Type B pancreatic cell (in vitro differentiated cells): ENCODE data around the gene AP2B1. TPM values are rescaled to one million over a fixed set of nuclear protein-coding genes. Genes with fewer than 3 reads are reported as not detected.

Experiments used
- DNase-seq: peaks from one replicate; pipeline ENCODE4 v3.0.0; 2021; ENCODE audit warnings: mixed read lengths; ENCODE audit not compliant: unreplicated experiment; ENCODE audit errors: extremely low spot score
- H3K27ac Mint-ChIP-seq: 2 replicates; pipeline ENCODE4 v1.8.0; 2021; ENCODE audit warnings: mild to moderate bottlenecking, mixed read lengths
- H3K27me3 Mint-ChIP-seq: 2 replicates; pipeline ENCODE4 v1.8.0; 2021; ENCODE audit warnings: mixed read lengths
- H3K36me3 Mint-ChIP-seq: 2 replicates; pipeline ENCODE4 v1.8.0; 2021; ENCODE audit warnings: mixed read lengths
- H3K4me1 Mint-ChIP-seq: one replicate; pipeline ENCODE4 v1.8.0; 2021; ENCODE audit warnings: mixed read lengths; ENCODE audit not compliant: unreplicated experiment
- H3K4me3 Mint-ChIP-seq: 2 replicates; pipeline ENCODE4 v1.8.0; 2021; ENCODE audit warnings: mild to moderate bottlenecking, mixed read lengths
- H3K9me3 Mint-ChIP-seq: 2 replicates; pipeline ENCODE4 v1.8.0; 2021; ENCODE audit warnings: mixed read lengths
- CTCF ChIP-seq: fragments of 200-600 bp; sonication (generic); conservative IDR thresholded peaks from 2 replicates; pipeline ENCODE4 v1.5.0; 2021; ENCODE audit warnings: antibody characterized with exemption, mild to moderate bottlenecking
- total RNA-seq: library from RNA; stranded (reverse); gene quantifications from 2 replicates; pipeline ENCODE4 v1.2.1, GENCODE V29; 2021; ENCODE audit warnings: low replicate concordance

AP2B1 gene
- total RNA-seq, 1 donor from 2014 or later = 165 TPM

- Mint-ChIP-seq H3K4me3 (no peak within 1 kb of the TSS), H3K27ac (no peak within 1 kb of the TSS)
- DNase-seq = no peak
These were observed 166.0 kb downstream of the AP2B1 start, which contains the start of gene GAS2L2 for GRCh38 chr17:35752945-35753764. TSS of gene GAS2L2 (minus strand) at chr17:35753239. CDS start at chr17:35752850, 389 bp downstream.

GRCh38 chr17:35757243-35757642 lies 170.1 kb downstream of the AP2B1 start:
- no peak for DNase-seq
- TF ChIP-seq CTCF = no peak
- peaks cover 12% of the 10 kb centered on the region for H3K27me3 Mint-ChIP-seq
- no peaks in the 10 kb centered on the region for H3K4me1 Mint-ChIP-seq
- no peaks in the 10 kb centered on the region for H3K9me3 Mint-ChIP-seq
- no peak overlapping the region for H3K4me3 Mint-ChIP-seq
- H3K36me3 Mint-ChIP-seq = no peaks in the 10 kb centered on the region
- no peak overlapping the region for H3K27ac Mint-ChIP-seq

More at GRCh38 chr17:35752945-35753764, 166.0 kb downstream of the AP2B1 start, which contains the start of gene GAS2L2:
- TF ChIP-seq CTCF = no peak
- Mint-ChIP-seq H3K9me3 (no peaks in the 10 kb centered on the region), H3K36me3 (no peaks in the 10 kb centered on the region), H3K27me3 (peaks cover 41% of the 10 kb centered on the region), H3K4me1 (peaks cover 4% of the 10 kb centered on the region)

- no peak for TF ChIP-seq CTCF
- Mint-ChIP-seq H3K36me3 (no peaks in the 10 kb centered on the region), H3K4me3 (no peak within 1 kb of the TSS), H3K27me3 (no peaks in the 10 kb centered on the region), H3K27ac (no peak within 1 kb of the TSS), H3K4me1 (peaks cover 10% of the 10 kb centered on the region), H3K9me3 (no peaks in the 10 kb centered on the region)
- DNase-seq = no peak
These were observed 173.5 kb downstream of the AP2B1 start, which contains the start of gene C17orf50 for GRCh38 chr17:35760587-35760986. TSS of gene C17orf50 (plus strand) at chr17:35760887. CDS start at chr17:35760942, 55 bp downstream.

GRCh38 chr17:35761601-35762000 lies 174.5 kb downstream of the AP2B1 start:
- TF ChIP-seq CTCF = no peak
- H3K27ac Mint-ChIP-seq = no peak overlapping the region
- H3K27me3 Mint-ChIP-seq = no peaks in the 10 kb centered on the region
- DNase-seq = no peak
- H3K36me3 Mint-ChIP-seq = no peaks in the 10 kb centered on the region
- H3K4me3 Mint-ChIP-seq = no peak overlapping the region
- peaks cover 16% of the 10 kb centered on the region for H3K4me1 Mint-ChIP-seq
- no peaks in the 10 kb centered on the region for H3K9me3 Mint-ChIP-seq

GRCh38 chr17:35763767-35764122 lies 176.6 kb downstream of the AP2B1 start:
- H3K36me3 Mint-ChIP-seq = no peaks in the 10 kb centered on the region
- H3K4me3 Mint-ChIP-seq = peak overlapping the region; percentile 81
- peaks cover 6% of the 10 kb centered on the region for H3K27me3 Mint-ChIP-seq
- no peak for DNase-seq
- H3K27ac Mint-ChIP-seq = no peak overlapping the region
- H3K9me3 Mint-ChIP-seq = no peaks in the 10 kb centered on the region
- H3K4me1 Mint-ChIP-seq = peaks cover 16% of the 10 kb centered on the region
- no peak for TF ChIP-seq CTCF
